ENCODE results near the gene TMEM161B. TPM values are rescaled to one million over a fixed set of nuclear protein-coding genes. Genes with fewer than 3 reads are reported as not detected.

TMEM161B gene
- polyA plus RNA-seq (2013, experiment 1 of 2), result 8.5 TPM
- polyA plus RNA-seq (2013, experiment 2 of 2), result 8.6 TPM

GRCh38 chr5:88268385-88269184 is at the start of gene TMEM161B:
Gene TMEM161B, minus strand, starts transcription at chr5:88268845. Its CDS starts 122 bp downstream, at chr5:88268723.
- peak within 1 kb of the TSS; percentile 84 for H3K4me2 ChIP-seq (ENCODE audit: low read length)
- H3K4me3 ChIP-seq (ENCODE audit: low read length), result peak within 1 kb of the TSS; percentile 96
- H3K56ac ChIP-seq (ENCODE audit: low read length), result peak within 1 kb of the TSS; percentile 97
- H3K9ac ChIP-seq (ENCODE audit: low read length), result peak within 1 kb of the TSS; percentile 91
- no peak within 1 kb of the TSS for H2BK15ac ChIP-seq (replicated peaks; ENCODE audit: low read depth)
- no peak within 1 kb of the TSS for H2BK5ac ChIP-seq (ENCODE audit: low read length)
- no peak within 1 kb of the TSS for H4K5ac ChIP-seq (ENCODE audit: low read length)
- no peak within 1 kb of the TSS for H3K23ac ChIP-seq (ENCODE audit: low read length)
- peaks cover 11% of the 10 kb centered on the region for H3K79me1 ChIP-seq (ENCODE audit: low read length)
- H3K4ac ChIP-seq (ENCODE audit: low read depth, low read length), result peak within 1 kb of the TSS; percentile 46
- H2BK120ac ChIP-seq (ENCODE audit: low read depth, low read length), result no peak within 1 kb of the TSS
- no CpG with 5 or more reads among the region's 46 CpGs for WGBS (ENCODE audit: extremely low coverage, insufficient coverage, low lambda C conversion rate)
- no peaks in the 10 kb centered on the region for H3K27me3 ChIP-seq (ENCODE audit: insufficient read depth, low read length, poor library complexity)
- H3K18ac ChIP-seq (ENCODE audit: low read length), result no peak within 1 kb of the TSS
- H3K4me1 ChIP-seq (ENCODE audit: control insufficient read depth, low read depth, low read length), result no peaks in the 10 kb centered on the region
- H3K27ac ChIP-seq (ENCODE audit: low read depth, low read length), result no peak within 1 kb of the TSS
- H2AK5ac ChIP-seq (ENCODE audit: low read length), result no peak within 1 kb of the TSS
- DNase-seq, result peak; percentile 92
- H3K36me3 ChIP-seq (ENCODE audit: control insufficient read depth, insufficient read depth, low read length), result no peaks in the 10 kb centered on the region
- H4K8ac ChIP-seq (ENCODE audit: low read depth, low read length), result no peak within 1 kb of the TSS
- H3K79me2 ChIP-seq (ENCODE audit: control insufficient read depth, insufficient read depth, low read length), result peaks cover 34% of the 10 kb centered on the region

GRCh38 chr5:88304356-88304755 is 35.7 kb upstream of the TMEM161B start:
- peak; percentile 28 for DNase-seq

GRCh38 chr5:88298425-88298824 is 29.8 kb upstream of the TMEM161B start:
- no peaks in the 10 kb centered on the region for H3K27me3 ChIP-seq (ENCODE audit: insufficient read depth, low read length, poor library complexity)
- H3K9ac ChIP-seq (ENCODE audit: low read length), result no peak overlapping the region
- H3K79me2 ChIP-seq (ENCODE audit: control insufficient read depth, insufficient read depth, low read length), result no peaks in the 10 kb centered on the region
- no peak overlapping the region for H2AK5ac ChIP-seq (ENCODE audit: low read length)
- H4K5ac ChIP-seq (ENCODE audit: low read length), result no peak overlapping the region
- H3K18ac ChIP-seq (ENCODE audit: low read length), result no peak overlapping the region
- H3K4ac ChIP-seq (ENCODE audit: low read depth, low read length), result no peak overlapping the region
- no peak for DNase-seq
- H3K23ac ChIP-seq (ENCODE audit: low read length), result no peak overlapping the region
- no peak overlapping the region for H2BK5ac ChIP-seq (ENCODE audit: low read length)
- H2BK15ac ChIP-seq (replicated peaks; ENCODE audit: low read depth), result no peak overlapping the region
- H3K56ac ChIP-seq (ENCODE audit: low read length), result no peak overlapping the region
- H3K4me2 ChIP-seq (ENCODE audit: low read length), result no peak overlapping the region
- H2BK120ac ChIP-seq (ENCODE audit: low read depth, low read length), result no peak overlapping the region
- no peaks in the 10 kb centered on the region for H3K36me3 ChIP-seq (ENCODE audit: control insufficient read depth, insufficient read depth, low read length)
- no peaks in the 10 kb centered on the region for H3K79me1 ChIP-seq (ENCODE audit: low read length)
- no peaks in the 10 kb centered on the region for H3K4me1 ChIP-seq (ENCODE audit: control insufficient read depth, low read depth, low read length)
- H4K8ac ChIP-seq (ENCODE audit: low read depth, low read length), result no peak overlapping the region
- no peak overlapping the region for H3K4me3 ChIP-seq (ENCODE audit: low read length)
- H3K27ac ChIP-seq (ENCODE audit: low read depth, low read length), result no peak overlapping the region

More at GRCh38 chr5:88304356-88304755, 35.7 kb upstream of the TMEM161B start:
- Histone ChIP-seq H3K79me2 (ENCODE audit: control insufficient read depth, insufficient read depth, low read length) (no peaks in the 10 kb centered on the region), H3K9ac (ENCODE audit: low read length) (no peak overlapping the region), H2BK15ac (replicated peaks; ENCODE audit: low read depth) (no peak overlapping the region), H3K18ac (ENCODE audit: low read length) (no peak overlapping the region), H2AK5ac (ENCODE audit: low read length) (no peak overlapping the region), H4K8ac (ENCODE audit: low read depth, low read length) (no peak overlapping the region), H4K5ac (ENCODE audit: low read length) (no peak overlapping the region), H3K4me3 (ENCODE audit: low read length) (no peak overlapping the region), H3K36me3 (ENCODE audit: control insufficient read depth, insufficient read depth, low read length) (no peaks in the 10 kb centered on the region), H3K4me1 (ENCODE audit: control insufficient read depth, low read depth, low read length) (no peaks in the 10 kb centered on the region), H3K27ac (ENCODE audit: low read depth, low read length) (no peak overlapping the region), H3K23ac (ENCODE audit: low read length) (no peak overlapping the region), H3K56ac (ENCODE audit: low read length) (no peak overlapping the region), H3K4me2 (ENCODE audit: low read length) (no peak overlapping the region), H3K79me1 (ENCODE audit: low read length) (no peaks in the 10 kb centered on the region), H3K27me3 (ENCODE audit: insufficient read depth, low read length, poor library complexity) (no peaks in the 10 kb centered on the region), H3K4ac (ENCODE audit: low read depth, low read length) (no peak overlapping the region), H2BK5ac (ENCODE audit: low read length) (no peak overlapping the region), H2BK120ac (ENCODE audit: low read depth, low read length) (no peak overlapping the region)
- no CpG with 5 or more reads among the region's 2 CpGs for WGBS (ENCODE audit: extremely low coverage, insufficient coverage, low lambda C conversion rate)

GRCh38 chr5:88290801-88291200 is 22.2 kb upstream of the TMEM161B start:
- H3K4ac ChIP-seq (ENCODE audit: low read depth, low read length), result no peak overlapping the region
- no peak overlapping the region for H2BK120ac ChIP-seq (ENCODE audit: low read depth, low read length)
- H4K8ac ChIP-seq (ENCODE audit: low read depth, low read length), result no peak overlapping the region
- no peaks in the 10 kb centered on the region for H3K79me1 ChIP-seq (ENCODE audit: low read length)
- no peak overlapping the region for H4K5ac ChIP-seq (ENCODE audit: low read length)
- no CpG with 5 or more reads among the region's 3 CpGs for WGBS (ENCODE audit: extremely low coverage, insufficient coverage, low lambda C conversion rate)
- H3K4me1 ChIP-seq (ENCODE audit: control insufficient read depth, low read depth, low read length), result no peaks in the 10 kb centered on the region
- no peaks in the 10 kb centered on the region for H3K27me3 ChIP-seq (ENCODE audit: insufficient read depth, low read length, poor library complexity)
- H2AK5ac ChIP-seq (ENCODE audit: low read length), result no peak overlapping the region
- no peak overlapping the region for H2BK5ac ChIP-seq (ENCODE audit: low read length)
- H3K4me3 ChIP-seq (ENCODE audit: low read length), result no peak overlapping the region
- H3K27ac ChIP-seq (ENCODE audit: low read depth, low read length), result no peak overlapping the region
- no peak overlapping the region for H3K23ac ChIP-seq (ENCODE audit: low read length)
- H3K79me2 ChIP-seq (ENCODE audit: control insufficient read depth, insufficient read depth, low read length), result no peaks in the 10 kb centered on the region
- no peak overlapping the region for H3K18ac ChIP-seq (ENCODE audit: low read length)
- no peak overlapping the region for H3K9ac ChIP-seq (ENCODE audit: low read length)
- no peak overlapping the region for H2BK15ac ChIP-seq (replicated peaks; ENCODE audit: low read depth)
- H3K4me2 ChIP-seq (ENCODE audit: low read length), result no peak overlapping the region
- DNase-seq, result no peak
- H3K56ac ChIP-seq (ENCODE audit: low read length), result no peak overlapping the region
- no peaks in the 10 kb centered on the region for H3K36me3 ChIP-seq (ENCODE audit: control insufficient read depth, insufficient read depth, low read length)

- no peak overlapping the region for H3K4me3 ChIP-seq (ENCODE audit: low read length)
- H3K9ac ChIP-seq (ENCODE audit: low read length), result no peak overlapping the region
- H3K27me3 ChIP-seq (ENCODE audit: insufficient read depth, low read length, poor library complexity), result no peaks in the 10 kb centered on the region
- no peak overlapping the region for H3K4ac ChIP-seq (ENCODE audit: low read depth, low read length)
- H3K18ac ChIP-seq (ENCODE audit: low read length), result no peak overlapping the region
- no peaks in the 10 kb centered on the region for H3K4me1 ChIP-seq (ENCODE audit: control insufficient read depth, low read depth, low read length)
- no peak overlapping the region for H3K4me2 ChIP-seq (ENCODE audit: low read length)
- no CpG with 5 or more reads among the region's 5 CpGs for WGBS (ENCODE audit: extremely low coverage, insufficient coverage, low lambda C conversion rate)
- H3K36me3 ChIP-seq (ENCODE audit: control insufficient read depth, insufficient read depth, low read length), result no peaks in the 10 kb centered on the region
- no peaks in the 10 kb centered on the region for H3K79me2 ChIP-seq (ENCODE audit: control insufficient read depth, insufficient read depth, low read length)
- no peak for DNase-seq
- H2BK120ac ChIP-seq (ENCODE audit: low read depth, low read length), result no peak overlapping the region
- no peak overlapping the region for H3K27ac ChIP-seq (ENCODE audit: low read depth, low read length)
- H2BK5ac ChIP-seq (ENCODE audit: low read length), result no peak overlapping the region
- no peak overlapping the region for H3K56ac ChIP-seq (ENCODE audit: low read length)
- no peak overlapping the region for H2BK15ac ChIP-seq (replicated peaks; ENCODE audit: low read depth)
- H3K23ac ChIP-seq (ENCODE audit: low read length), result no peak overlapping the region
- no peak overlapping the region for H4K5ac ChIP-seq (ENCODE audit: low read length)
- H4K8ac ChIP-seq (ENCODE audit: low read depth, low read length), result no peak overlapping the region
- no peak overlapping the region for H2AK5ac ChIP-seq (ENCODE audit: low read length)
- H3K79me1 ChIP-seq (ENCODE audit: low read length), result no peaks in the 10 kb centered on the region
Measured at GRCh38 chr5:88288528-88289197, 20.0 kb upstream of the TMEM161B start.

Measured in mesendoderm (in vitro differentiated cells).